K562 (cell line): ENCODE data around the gene GJA4. TPM values are rescaled to one million over a fixed set of nuclear protein-coding genes. Genes with fewer than 3 reads are reported as not detected.

Source experiments
- ATAC-seq: fragments of 200-7000 bp; cut with Tn5 transposase; 3 replicates; pipeline ENCODE4 v1.9.1; 2020; ENCODE audit warnings: moderate library complexity
- BruUV-seq: library from RNA; stranded (reverse); fragments of 400-500 nt; replicated peaks from 2 replicates; lab custom pipeline; 2021; lab: Mats Ljungman, UMichigan
- CTCF ChIA-PET: fragments of 300-600 bp; formaldehyde crosslinking; extraction: SDS; loops from one replicate; lab custom pipeline; 2021; ENCODE audit warnings: low intra/inter-chr PET ratio; lab: Yijun Ruan, JAX
- POLR2A ChIA-PET: fragments of 300-600, 350-650 bp; sonication (Branson Sonifier 250); formaldehyde crosslinking; extraction: SDS; loops from one replicate; lab custom pipeline; 2021; ENCODE audit warnings: antibody characterized with exemption, inconsistent platforms; lab: Yijun Ruan, JAX
- DNase-seq, 4 experiments: peaks; one replicate each; pipeline versions ENCODE4 v3.0.0 to v3.0.0-alpha.2; 2011 to 2018; ENCODE audit warnings: low spot score in 3 of 4, mixed read lengths in 3 of 4; ENCODE audit errors: extremely low read depth in 1 of 4
- FAIRE-seq: peaks from 2 replicates; lab custom pipeline; 2011; peaks lifted over from hg19 to GRCh38; lab: Jason Lieb, UNC
- H2AFZ ChIP-seq: 2 replicates; pipeline ENCODE4 v1.6.0; 2011; ENCODE audit warnings: low read depth, low read length, control low read depth, inconsistent platforms
- H3K27ac ChIP-seq: fragments of 200-600 bp; 3 replicates; pipeline ENCODE4 v1.8.0; 2011; ENCODE audit warnings: low read depth, mild to moderate bottlenecking, control low read depth, inconsistent platforms, low read length, moderate library complexity, mixed read lengths; ENCODE audit errors: extremely low read depth
- H3K27me3 ChIP-seq, 2 experiments: fragments of 300-600 bp in 1 of 2; 2 replicates in 1 of 2; 3 replicates in 1 of 2; pipeline versions ENCODE4 v1.6.0 to v1.8.0; 2011; ENCODE audit warnings: inconsistent platforms in 2 of 2, low read length in 2 of 2, mild to moderate bottlenecking in 1 of 2, mixed read lengths in 1 of 2, moderate library complexity in 1 of 2; ENCODE audit not compliant: control insufficient read depth in 2 of 2, insufficient read depth in 2 of 2
- H3K36me3 ChIP-seq: fragments of 300-600 bp; 3 replicates; pipeline ENCODE4 v1.8.0; 2011; ENCODE audit warnings: mild to moderate bottlenecking, low read length, inconsistent platforms; ENCODE audit not compliant: control insufficient read depth, insufficient read depth
- H3K4me1 ChIP-seq, 2 experiments: fragments of 200-600 bp in 1 of 2; replicated peaks in 1 of 2; 2 replicates in 1 of 2; 3 replicates in 1 of 2; pipeline versions ENCODE4 v1.5.1 to v1.8.0; 2011; ENCODE audit warnings: inconsistent platforms in 2 of 2, low read length in 2 of 2, mild to moderate bottlenecking in 1 of 2, mixed read lengths in 1 of 2, moderate library complexity in 1 of 2; ENCODE audit not compliant: control insufficient read depth in 2 of 2, insufficient read depth in 2 of 2
- H3K4me2 ChIP-seq: 2 replicates; pipeline ENCODE4 v1.6.1; 2011; ENCODE audit warnings: low read length, control low read depth, inconsistent platforms, mixed read lengths; ENCODE audit not compliant: insufficient read depth
- H3K4me3 ChIP-seq: fragments of 200-600 bp; sonication (generic), shearing (Covaris generic); 2 replicates; pipeline ENCODE4 v1.5.1; 2016; ENCODE audit warnings: control low read depth, inconsistent platforms
- H3K79me2 ChIP-seq: fragments of 200-600 bp; 3 replicates; pipeline ENCODE4 v1.8.0; 2011; ENCODE audit warnings: low read length, inconsistent platforms; ENCODE audit not compliant: control insufficient read depth, insufficient read depth
- H3K9ac ChIP-seq, 2 experiments: 2 replicates each; pipeline versions ENCODE4 v1.6.0 to v1.6.1; 2011; ENCODE audit warnings: low read depth in 2 of 2, low read length in 2 of 2, control low read depth in 1 of 2, inconsistent platforms in 1 of 2, mild to moderate bottlenecking in 1 of 2, mixed read lengths in 1 of 2; ENCODE audit not compliant: insufficient read depth in 1 of 2
- H3K9me1 ChIP-seq: one replicate; pipeline ENCODE4 v1.6.0; 2011; ENCODE audit warnings: inconsistent platforms, mild to moderate bottlenecking, low read length, moderate library complexity; ENCODE audit not compliant: control insufficient read depth, insufficient read depth
- H3K9me3 ChIP-seq: replicated peaks from 2 replicates; pipeline ENCODE4 v1.5.1; 2011; ENCODE audit warnings: low read depth, low read length, inconsistent platforms; ENCODE audit not compliant: control insufficient read depth, insufficient read depth
- H4K20me1 ChIP-seq: replicated peaks from 2 replicates; pipeline ENCODE4 v1.6.1; 2011; ENCODE audit warnings: low read length, inconsistent platforms, mixed read lengths; ENCODE audit not compliant: control insufficient read depth, insufficient read depth
- CBFA2T2 ChIP-seq: fragments of 450-650 bp; conservative IDR thresholded peaks from 2 replicates; pipeline ENCODE4 v1.6.1; 2017; ENCODE audit warnings: mild to moderate bottlenecking
- CHCHD3 ChIP-seq: fragments of 250-450 bp; sonication (Bioruptor Pico); IDR thresholded peaks from 2 replicates; pipeline ENCODE4 v2.1.2; 2022; ENCODE audit warnings: mild to moderate bottlenecking
- DIDO1 ChIP-seq: fragments of 450-650 bp; IDR thresholded peaks from 2 replicates; pipeline ENCODE4 v1.6.1; 2016; ENCODE audit warnings: low read depth, missing biosample characterization, missing genetic modification characterization
- E2F3 ChIP-seq: fragments of 250-450 bp; sonication (Bioruptor Pico); IDR thresholded peaks from 2 replicates; pipeline ENCODE4 v1.4.0; 2020; ENCODE audit warnings: mild to moderate bottlenecking
- EGR1 ChIP-seq: fragments of 450-650 bp; conservative IDR thresholded peaks from 2 replicates; pipeline ENCODE4 v1.6.1; 2017; ENCODE audit warnings: mild to moderate bottlenecking
- ESRRB ChIP-seq: fragments of 250-450 bp; sonication (Bioruptor Pico); IDR thresholded peaks from 2 replicates; pipeline ENCODE4 v1.5.0; 2020; ENCODE audit warnings: mild to moderate bottlenecking, moderate library complexity, borderline replicate concordance
- GTF3C2 ChIP-seq: IDR thresholded peaks from 3 replicates; pipeline ENCODE4 v1.6.1; 2011; ENCODE audit warnings: borderline replicate concordance, mild to moderate bottlenecking, moderate library complexity; ENCODE audit not compliant: insufficient read length; ENCODE audit errors: extremely low read depth
- HDAC6 ChIP-seq: IDR thresholded peaks from 2 replicates; pipeline ENCODE4 v1.6.1; 2012; ENCODE audit warnings: low read depth, mild to moderate bottlenecking, control low read depth, inconsistent platforms, low read length, moderate library complexity
- NFATC3 ChIP-seq: fragments of 450-650 bp; IDR thresholded peaks from 2 replicates; pipeline ENCODE4 v1.6.1; 2017; ENCODE audit warnings: mild to moderate bottlenecking
- NFIC ChIP-seq: fragments of 450-650 bp; IDR thresholded peaks from 2 replicates; pipeline ENCODE4 v1.6.1; 2017; ENCODE audit warnings: mild to moderate bottlenecking, inconsistent platforms
- RBM25 ChIP-seq: fragments of 200-400 bp; formaldehyde crosslinking; IDR thresholded peaks from 2 replicates; pipeline ENCODE4 v1.6.1; 2018; ENCODE audit warnings: low read length, low read depth, moderate library complexity; ENCODE audit not compliant: severe bottlenecking
- SNAPC5 ChIP-seq: fragments of 250-450 bp; sonication (Bioruptor Pico); IDR thresholded peaks from 2 replicates; pipeline ENCODE4 v1.8.0; 2021; ENCODE audit warnings: moderate library complexity, mild to moderate bottlenecking, inconsistent platforms
- SUPT5H ChIP-seq: fragments of 450-650 bp; IDR thresholded peaks from 2 replicates; pipeline ENCODE4 v1.6.1; 2016
- USF2 ChIP-seq: sonication (generic); formaldehyde crosslinking; IDR thresholded peaks from 2 replicates; pipeline ENCODE4 v1.5.0; 2020; ENCODE audit warnings: missing genetic modification reagents
- ZNF449 ChIP-seq: fragments of 250-450 bp; sonication (Bioruptor Pico); IDR thresholded peaks from 2 replicates; pipeline ENCODE4 v1.8.0; 2022; ENCODE audit warnings: moderate library complexity, mild to moderate bottlenecking, inconsistent platforms
- WGBS: fragments of 100-300 bp; shearing (Covaris generic); methylation state at CpG from one replicate; pipeline ENCODE4 v1.1.6; 2016; ENCODE audit warnings: low coverage, mixed read lengths; ENCODE audit not compliant: insufficient coverage; ENCODE audit errors: missing lambda C conversion rate; 5-methylcytosine and 5-hydroxymethylcytosine counted together
- in situ Hi-C: fragments of 300-500 bp; cut with MboI; formaldehyde crosslinking; loops from 4 replicates; pipeline ENCODE4 v1.15.0; 2018; ENCODE audit warnings: inconsistent platforms, mixed read lengths
- intact Hi-C: fragments of 100-400 bp; cut with micrococcal nuclease; formaldehyde crosslinking; loops from 2 replicates; pipeline ENCODE4 v1.14.2; 2022
- polyA plus RNA-seq, 8 experiments: library from polyadenylated mRNA; depleted of rRNA in 4 of 8; stranded (reverse) in 5 of 8; unstranded in 3 of 8; fragments of >200 nt; fragmentation: Nextera tagmentation in 2 of 8; fragmentation: Illumina TruSeq in 1 of 8; extraction: Ambion mirVana in 2 of 8; extraction: Trizol in 1 of 8; gene quantifications; 2 replicates each; pipeline versions ENCODE4 v1.2.1 to v1.2.3, GENCODE V29; 2011 to 2014; ENCODE audit warnings: inconsistent platforms in 1 of 8, missing spikeins in 1 of 8
- total RNA-seq, 7 experiments: library from RNA; depleted of rRNA in 6 of 7; stranded (reverse); fragments of >200 nt in 6 of 7; fragmentation: Illumina TruSeq in 2 of 7; extraction: Trizol in 2 of 7; gene quantifications; 2 replicates each; pipeline versions ENCODE4 v1.2.1 to v1.2.3, GENCODE V29; 2011 to 2021; ENCODE audit warnings: low replicate concordance in 1 of 7

GJA4 gene
- total and polyA plus RNA-seq, 9 of the 15 experiments (the other 6 are each of a cell fraction or from before 2014, with no cell fraction given): 0.16 to 0.24 TPM; not detected in 7

- ChIA-PET POLR2A (no interaction called here), CTCF (no interaction called here)
- BruUV-seq: no TSS peak
- Histone ChIP-seq H3K4me3 (no peak overlapping the region), H2AFZ (no peak overlapping the region), H3K27ac (no peak overlapping the region), H3K9ac (no peak overlapping the region), H3K36me3 (no peaks in the 10 kb centered on the region), H3K4me2 (no peak overlapping the region), H3K4me1 (peaks cover 0 to 3% of the 10 kb centered on the region in 2 experiments; a peak in 1 of 5 replicates), H3K9me1 (no peaks in the 10 kb centered on the region), H3K9me3 (no peaks in the 10 kb centered on the region), H4K20me1 (no peaks in the 10 kb centered on the region; the same call in 1 of the 2 replicates), H3K27me3 (peaks cover 33 to 71% of the 10 kb centered on the region in 2 experiments), H3K79me2 (no peaks in the 10 kb centered on the region)
- in situ Hi-C loops (no loop called here), intact Hi-C loops (no loop called here)
- WGBS: 15% methylated on average over 10 of the region's 10 CpGs
- no peak for ATAC-seq
- FAIRE-seq: no peak
- DNase-seq: no peak
- TF ChIP-seq EGR1 (no peak), ESRRB (CRISPR knock-in tag) (no peak), RBM25 (no peak), USF2 (CRISPR knock-in tag) (no peak), NFIC (no peak), E2F3 (CRISPR knock-in tag) (no peak), HDAC6 (no peak), SNAPC5 (CRISPR knock-in tag) (no peak), SUPT5H (no peak), CHCHD3 (no peak), NFATC3 (no peak), DIDO1 (tag) (no peak), CBFA2T2 (no peak), GTF3C2 (no peak), ZNF449 (CRISPR knock-in tag) (no peak)
Observed at GRCh38 chr1:34792424-34792823, 375 bp upstream of the GJA4 start.
